NCI-H1105 treated with DMSO at 0.1 percent for 48 hours (cell line): Measurements from ENCODE around the gene FADS1.

Source experiments
- DNase-seq: peaks from one replicate; lab custom pipeline; 2025; lab: John Stamatoyannopoulos, UW

Gene FADS1

GRCh38 chr11:61816736-61817455 lies at the start of gene FADS1:
Gene FADS1, minus strand, starts transcription at chr11:61817003. Its CDS starts 74 bp downstream, at chr11:61816929.
- DNase-seq: peak; percentile 97

DNA sequence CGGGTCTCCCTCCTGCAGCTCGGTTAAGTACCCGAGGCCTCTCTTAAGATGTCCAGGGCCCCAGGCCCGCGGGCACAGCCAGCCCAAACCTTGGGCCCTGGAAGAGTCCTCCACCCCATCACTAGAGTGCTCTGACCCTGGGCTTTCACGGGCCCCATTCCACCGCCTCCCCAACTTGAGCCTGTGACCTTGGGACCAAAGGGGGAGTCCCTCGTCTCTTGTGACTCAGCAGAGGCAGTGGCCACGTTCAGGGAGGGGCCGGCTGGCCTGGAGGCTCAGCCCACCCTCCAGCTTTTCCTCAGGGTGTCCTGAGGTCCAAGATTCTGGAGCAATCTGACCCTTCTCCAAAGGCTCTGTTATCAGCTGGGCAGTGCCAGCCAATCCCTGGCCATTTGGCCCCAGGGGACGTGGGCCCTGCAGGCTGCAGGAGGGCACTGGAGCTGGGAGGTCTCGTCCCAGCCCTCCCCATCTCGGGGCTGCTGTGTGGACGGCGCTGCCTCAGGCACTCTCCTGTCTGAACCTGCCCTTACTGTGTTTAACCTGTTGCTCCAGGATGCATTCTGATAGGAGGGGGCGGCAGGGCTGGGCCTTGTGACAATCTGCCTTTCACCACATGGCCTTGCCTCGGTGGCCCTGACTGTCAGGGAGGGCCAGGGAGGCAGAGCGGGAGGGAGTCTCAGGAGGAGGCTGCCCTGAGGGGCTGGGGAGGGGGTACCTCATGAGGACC lies 49.6 kb upstream of the FADS1 start:
- no peak for DNase-seq

DNA sequence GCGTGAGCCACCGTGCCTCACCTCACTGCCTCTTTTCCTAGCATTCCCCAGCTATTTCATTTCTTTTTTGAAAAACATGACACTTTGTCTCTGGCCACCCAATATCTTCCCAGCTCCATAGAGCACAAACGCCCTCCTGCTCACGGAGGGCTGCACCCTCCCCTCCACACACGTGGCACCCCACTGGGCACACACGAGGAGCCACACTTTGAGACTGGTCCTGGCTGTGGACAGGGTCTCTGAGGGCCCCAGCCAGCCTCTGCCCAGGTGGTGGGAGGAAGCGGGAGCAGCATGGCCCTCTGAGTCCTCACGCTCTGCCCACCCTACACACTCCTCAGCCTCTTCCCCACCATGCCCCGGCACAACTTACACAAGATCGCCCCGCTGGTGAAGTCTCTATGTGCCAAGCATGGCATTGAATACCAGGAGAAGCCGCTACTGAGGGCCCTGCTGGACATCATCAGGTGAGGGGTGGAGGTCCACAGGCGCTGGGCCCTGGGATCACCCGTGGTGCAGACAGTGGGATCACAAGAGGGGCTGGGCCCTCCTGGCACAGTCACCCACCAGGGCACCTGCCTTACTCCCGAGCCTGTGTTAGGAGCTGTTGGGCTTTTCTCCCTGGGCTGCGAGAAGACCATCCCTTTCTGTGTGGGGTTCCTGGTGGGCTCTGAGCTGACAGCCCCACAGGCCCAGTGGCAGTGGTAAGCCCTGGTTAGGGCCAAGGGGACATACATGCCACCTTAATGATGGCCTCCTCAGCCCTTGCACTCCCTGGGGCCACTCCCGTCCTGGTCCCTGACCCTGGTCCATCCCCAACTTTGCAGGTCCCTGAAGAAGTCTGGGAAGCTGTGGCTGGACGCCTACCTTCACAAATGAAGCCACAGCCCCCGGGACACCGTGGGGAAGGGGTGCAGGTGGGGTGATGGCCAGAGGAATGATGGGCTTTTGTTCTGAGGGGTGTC lies 48.3 kb upstream of the FADS1 start:
- DNase-seq: no peak

DNA sequence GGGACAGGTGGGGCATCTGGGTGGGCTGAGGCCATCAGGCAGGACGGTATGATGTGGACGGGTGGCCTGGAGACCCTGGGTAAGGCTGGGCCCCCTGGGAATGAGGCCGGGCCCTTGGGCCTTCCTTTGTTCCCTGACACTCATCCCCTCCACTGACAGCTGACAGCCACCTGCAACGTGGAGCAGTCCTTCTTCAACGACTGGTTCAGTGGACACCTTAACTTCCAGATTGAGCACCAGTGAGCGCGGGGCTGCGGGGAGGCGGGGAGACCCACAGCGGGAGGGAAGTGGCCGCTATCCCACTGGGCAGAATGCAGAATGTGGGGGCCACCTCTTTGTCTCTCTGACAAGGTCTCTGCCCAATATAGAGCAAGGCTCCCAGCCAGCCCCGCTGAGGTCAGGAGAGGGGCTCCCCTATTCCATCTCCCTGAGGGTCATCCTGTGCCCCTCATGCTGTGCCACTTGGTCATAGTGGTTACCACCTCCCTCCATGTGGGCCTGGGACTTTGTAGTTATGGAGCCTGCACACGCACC lies 46.8 kb upstream of the FADS1 start:
- DNase-seq: no peak

- DNase-seq: no peak
Measured at GRCh38 chr11:61862714-61863547, 46.1 kb upstream of the FADS1 start.

- DNase-seq: no peak
Measured at GRCh38 chr11:61861634-61862033, 44.8 kb upstream of the FADS1 start.

DNA sequence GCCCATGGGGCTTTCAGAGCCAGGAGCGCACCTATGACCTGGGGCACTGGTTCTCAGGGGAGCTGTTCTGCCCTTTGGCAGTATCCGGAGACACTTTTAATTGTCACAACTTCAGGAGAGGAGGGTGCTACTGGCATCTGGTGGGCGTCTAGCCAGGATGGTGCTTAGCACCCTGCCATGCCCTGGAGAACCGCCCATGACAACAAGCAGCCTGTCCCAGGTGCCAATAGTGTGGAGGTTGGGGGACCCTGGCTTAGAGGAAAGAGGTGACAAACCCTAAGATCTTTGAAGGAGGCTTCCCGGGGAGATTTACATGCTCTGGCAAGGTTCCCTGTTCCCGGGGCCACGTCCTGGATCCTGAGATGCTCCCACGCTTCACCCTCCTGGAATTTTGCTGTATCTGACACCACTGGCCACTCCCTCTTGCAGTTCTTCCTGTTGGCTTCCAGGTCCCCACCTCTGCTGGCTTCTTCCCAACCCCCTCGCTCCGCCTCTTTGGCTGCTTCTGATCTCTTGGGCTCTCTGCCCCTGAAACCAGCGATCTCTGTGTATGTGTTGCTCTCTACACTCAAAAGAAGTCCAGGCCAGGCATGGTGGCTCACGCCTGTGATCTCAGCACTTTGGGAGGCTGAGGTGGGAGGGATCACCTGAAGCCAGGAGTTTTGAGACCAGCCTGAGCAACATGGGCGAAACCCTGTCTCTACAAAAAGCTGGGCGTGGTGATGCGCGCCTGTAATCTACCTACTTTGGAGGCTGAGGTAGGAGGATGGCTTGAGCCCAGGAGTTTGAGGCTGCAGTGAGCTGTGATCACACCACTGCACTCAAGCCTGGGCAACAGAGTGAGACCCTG lies 43.5 kb upstream of the FADS1 start:
- DNase-seq: no peak

GRCh38 chr11:61855939-61856680 lies 39.3 kb upstream of the FADS1 start:
- peak; percentile 12 for DNase-seq

- no peak for DNase-seq
Measured at GRCh38 chr11:61854966-61855714, 38.3 kb upstream of the FADS1 start.

- no peak for DNase-seq
Measured at GRCh38 chr11:61854206-61854895, 37.5 kb upstream of the FADS1 start.

DNA sequence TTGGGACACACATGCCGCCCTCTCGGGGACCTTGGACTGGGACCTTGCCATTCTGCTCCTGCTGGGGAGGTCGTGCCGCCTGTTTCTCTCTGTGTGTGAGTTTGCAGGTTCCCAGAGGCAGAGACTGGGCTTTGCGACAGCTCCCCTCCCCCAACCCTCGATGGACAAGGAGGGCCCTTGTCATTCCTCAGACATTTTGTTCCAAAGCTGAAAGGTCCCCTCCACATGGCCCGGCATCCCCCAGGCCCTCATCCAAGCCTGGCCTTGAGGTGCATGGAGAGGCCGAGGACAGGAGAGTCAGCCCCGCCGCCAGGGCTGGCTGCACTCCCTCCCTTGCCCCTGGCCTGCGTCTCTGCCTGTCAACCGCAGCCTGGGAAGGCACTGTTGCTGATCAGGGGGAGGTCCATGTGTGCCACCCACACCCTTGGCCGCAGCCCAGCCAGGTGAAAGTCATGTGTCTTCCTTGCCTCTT lies 36.9 kb upstream of the FADS1 start:
- no peak for DNase-seq

DNA sequence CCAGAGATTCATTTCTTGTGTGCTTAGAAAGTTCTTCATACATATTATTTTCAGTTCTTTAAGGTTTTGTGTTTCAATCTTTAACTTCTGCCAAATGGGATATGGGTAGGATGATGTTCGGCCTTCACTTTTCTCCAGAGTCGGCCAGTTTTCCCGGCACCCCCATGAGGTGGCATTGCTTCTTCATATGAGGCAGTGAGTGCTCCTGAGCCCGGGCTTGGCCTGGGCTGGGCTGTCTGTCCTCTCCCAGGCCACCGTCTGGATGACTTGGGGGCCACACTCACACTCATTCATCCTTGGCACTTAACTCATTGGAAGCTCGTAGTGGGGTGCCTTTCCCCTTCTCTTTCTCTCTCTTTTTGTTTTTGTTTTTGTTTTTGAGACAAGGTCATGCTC lies 35.1 kb upstream of the FADS1 start:
- DNase-seq: no peak

DNA sequence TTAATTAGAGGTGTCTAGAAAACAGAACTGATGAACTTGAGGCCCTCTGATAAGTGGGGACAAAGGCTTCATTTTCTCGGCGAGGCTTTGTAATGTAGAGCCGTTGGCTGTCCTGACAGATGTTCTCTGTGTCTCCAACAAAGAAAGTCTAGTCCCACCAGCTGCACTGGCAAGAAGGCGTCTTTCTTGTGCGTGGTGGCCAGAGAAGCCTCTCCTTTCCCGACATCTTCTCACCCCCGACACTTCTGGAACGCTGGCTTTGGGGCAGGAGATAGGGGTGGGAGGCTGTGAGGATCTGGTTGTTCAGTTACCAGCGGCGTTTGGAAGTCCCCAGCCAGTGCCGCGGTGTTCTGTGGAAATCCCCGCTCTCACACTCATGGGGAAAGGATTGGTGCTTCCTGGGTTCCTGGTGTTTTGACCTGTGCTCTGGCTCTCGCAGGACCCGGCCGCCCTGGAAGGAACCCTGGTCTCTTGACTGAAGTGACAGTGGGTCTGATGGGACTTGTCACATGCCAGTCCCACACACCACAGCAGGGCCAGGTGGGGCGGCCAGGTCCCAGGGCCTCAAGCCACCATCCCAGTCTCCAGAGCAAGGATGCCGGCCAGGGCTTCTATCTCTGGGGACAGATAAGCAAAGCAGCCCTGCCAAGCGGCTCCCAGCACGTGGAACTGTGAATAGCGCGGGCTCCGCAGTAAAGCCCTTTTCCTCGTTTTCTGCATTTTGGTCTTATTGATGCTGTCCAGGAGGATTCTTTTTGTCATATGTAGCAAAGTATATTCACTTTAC lies 34.5 kb upstream of the FADS1 start:
- no peak for DNase-seq

- DNase-seq: no peak
Measured at GRCh38 chr11:61850687-61851086, 33.9 kb upstream of the FADS1 start.

- no peak for DNase-seq
Measured at GRCh38 chr11:61848631-61849030, 31.8 kb upstream of the FADS1 start.

- no peak for DNase-seq
Measured at GRCh38 chr11:61847914-61848581, 31.2 kb upstream of the FADS1 start.
